ENCODE data around the gene PDLIM3.
"Not testable (repeated sequence)": the region's sequence is repeated elsewhere in the genome, so short reads cannot be mapped to it uniquely, and the experiment has no call there.

PDLIM3 gene

GRCh38 chr4:185550933-185551332, 15.6 kb upstream of the PDLIM3 start:
- no peak for DNase-seq

GRCh38 chr4:185549095-185549639, 13.9 kb upstream of the PDLIM3 start:
- no peak for DNase-seq

- DNase-seq = no peak
Measured at GRCh38 chr4:185548587-185548986, 13.3 kb upstream of the PDLIM3 start.

- DNase-seq = no peak
Measured at GRCh38 chr4:185546335-185546734, 11.0 kb upstream of the PDLIM3 start.

- no peak for DNase-seq
Measured at GRCh38 chr4:185542626-185543315, 7.5 kb upstream of the PDLIM3 start.

- no peak for DNase-seq
Measured at GRCh38 chr4:185541251-185541727, 6.0 kb upstream of the PDLIM3 start.

GRCh38 chr4:185540487-185541120, 5.3 kb upstream of the PDLIM3 start:
- DNase-seq = no peak

GRCh38 chr4:185540040-185540439, 4.7 kb upstream of the PDLIM3 start:
- DNase-seq = no peak

GRCh38 chr4:185538806-185539205, 3.5 kb upstream of the PDLIM3 start:
- no peak for DNase-seq

- no peak for DNase-seq
Measured at GRCh38 chr4:185536411-185536709, 1.1 kb upstream of the PDLIM3 start.

GRCh38 chr4:185535612-185536410, 504 bp upstream of the PDLIM3 start:
- DNase-seq = no peak

- DNase-seq = no peak
Measured at GRCh38 chr4:185534511-185534865, 819 bp downstream of the PDLIM3 start.

GRCh38 chr4:185532795-185533324, 2.4 kb downstream of the PDLIM3 start:
- no peak for DNase-seq

GRCh38 chr4:185532293-185532692, 3.0 kb downstream of the PDLIM3 start:
- DNase-seq = no peak

GRCh38 chr4:185531654-185532053, 3.7 kb downstream of the PDLIM3 start:
- DNase-seq = not testable (repeated sequence)

GRCh38 chr4:185529413-185529812, 5.9 kb downstream of the PDLIM3 start:
- DNase-seq = no peak

- DNase-seq = no peak
Measured at GRCh38 chr4:185524888-185525863, 10.1 kb downstream of the PDLIM3 start.

GRCh38 chr4:185523862-185524261, 11.4 kb downstream of the PDLIM3 start:
- no peak for DNase-seq

- no peak for DNase-seq
Measured at GRCh38 chr4:185522451-185522850, 12.9 kb downstream of the PDLIM3 start.

GRCh38 chr4:185520119-185520518, 15.2 kb downstream of the PDLIM3 start:
- DNase-seq = no peak

GRCh38 chr4:185518494-185518893, 16.8 kb downstream of the PDLIM3 start:
- no peak for DNase-seq

GRCh38 chr4:185518069-185518468, 17.2 kb downstream of the PDLIM3 start:
- no peak for DNase-seq

Data from activated CD4-positive, CD25-positive, alpha-beta regulatory T cell (primary cell).